Progenitor cell of endocrine pancreas (in vitro differentiated cells): ENCODE results near the gene PHF21A. TPM values are rescaled to one million over a fixed set of nuclear protein-coding genes. Genes with fewer than 3 reads are reported as not detected.
A peak's percentile ranks its signal among the peaks of the same experiment; 100 is the strongest.

ENCODE experiments used
- DNase-seq: peaks from one replicate; pipeline ENCODE4 v3.0.0; 2021; ENCODE audit warnings: low spot score; ENCODE audit not compliant: unreplicated experiment
- H3K27ac Mint-ChIP-seq: 2 replicates; pipeline ENCODE4 v1.8.0; 2021; ENCODE audit warnings: mild to moderate bottlenecking, moderate library complexity, mixed read lengths
- H3K27me3 Mint-ChIP-seq: 2 replicates; pipeline ENCODE4 v1.8.0; 2021; ENCODE audit warnings: mixed read lengths
- H3K36me3 Mint-ChIP-seq: 2 replicates; pipeline ENCODE4 v1.8.0; 2022; ENCODE audit warnings: mixed read lengths; ENCODE audit not compliant: insufficient read depth
- H3K4me1 Mint-ChIP-seq: 2 replicates; pipeline ENCODE4 v1.8.0; 2021; ENCODE audit warnings: low read depth, mixed read lengths
- H3K4me3 Mint-ChIP-seq: 2 replicates; pipeline ENCODE4 v1.8.0; 2021; ENCODE audit warnings: low read depth, mild to moderate bottlenecking, moderate library complexity, mixed read lengths
- H3K9me3 Mint-ChIP-seq: 2 replicates; pipeline ENCODE4 v1.8.0; 2021; ENCODE audit warnings: low read depth, mixed read lengths
- total RNA-seq: library from RNA; stranded (reverse); gene quantifications from 2 replicates; pipeline ENCODE4 v1.2.1, GENCODE V29; 2021
- TF ChIP-seq, protein P1 (sequence below): fragments of 200-600 bp; sonication (generic); IDR thresholded peaks from one replicate; pipeline ENCODE4 v1.5.0; 2021; ENCODE audit warnings: antibody characterized with exemption, mild to moderate bottlenecking; ENCODE audit not compliant: unreplicated experiment

The PHF21A gene
- total RNA-seq, 1 donor from 2014 or later = 70.1 TPM

DNA sequence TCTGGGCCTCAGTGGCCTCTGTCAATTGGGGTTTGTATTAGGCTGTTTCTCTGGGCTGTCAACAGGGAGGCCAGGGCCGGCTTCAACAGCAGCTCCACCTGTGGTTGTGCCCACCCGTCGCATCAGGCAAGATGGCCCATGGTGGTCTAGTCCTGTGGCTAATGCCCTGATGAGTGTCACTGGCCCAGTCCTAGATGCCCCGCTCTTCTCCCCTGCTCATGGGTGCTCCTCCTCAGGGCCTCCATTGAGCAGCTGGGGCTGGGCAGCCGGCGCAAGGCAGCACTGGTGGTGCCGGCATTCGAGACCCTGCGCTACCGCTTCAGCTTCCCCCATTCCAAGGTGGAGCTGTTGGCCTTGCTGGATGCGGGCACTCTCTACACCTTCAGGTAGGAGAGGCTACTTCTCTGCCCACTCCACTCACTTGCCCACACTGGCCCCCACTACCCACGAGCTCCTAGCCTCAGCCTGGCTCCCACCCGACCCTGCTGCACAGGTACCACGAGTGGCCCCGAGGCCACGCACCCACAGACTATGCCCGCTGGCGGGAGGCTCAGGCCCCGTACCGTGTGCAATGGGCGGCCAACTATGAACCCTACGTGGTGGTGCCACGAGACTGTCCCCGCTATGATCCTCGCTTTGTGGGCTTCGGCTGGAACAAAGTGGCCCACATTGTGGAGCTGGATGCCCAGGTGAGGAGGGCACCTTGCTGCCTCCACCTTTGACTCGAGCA is 193.4 kb downstream of the PHF21A start:
- no peaks in the 10 kb centered on the region for H3K9me3 Mint-ChIP-seq
- no peak for DNase-seq
- H3K4me3 Mint-ChIP-seq = no peak overlapping the region
- peaks cover 4% of the 10 kb centered on the region for H3K4me1 Mint-ChIP-seq
- H3K27me3 Mint-ChIP-seq = peaks cover 8% of the 10 kb centered on the region
- TF ChIP-seq, protein P1, sequence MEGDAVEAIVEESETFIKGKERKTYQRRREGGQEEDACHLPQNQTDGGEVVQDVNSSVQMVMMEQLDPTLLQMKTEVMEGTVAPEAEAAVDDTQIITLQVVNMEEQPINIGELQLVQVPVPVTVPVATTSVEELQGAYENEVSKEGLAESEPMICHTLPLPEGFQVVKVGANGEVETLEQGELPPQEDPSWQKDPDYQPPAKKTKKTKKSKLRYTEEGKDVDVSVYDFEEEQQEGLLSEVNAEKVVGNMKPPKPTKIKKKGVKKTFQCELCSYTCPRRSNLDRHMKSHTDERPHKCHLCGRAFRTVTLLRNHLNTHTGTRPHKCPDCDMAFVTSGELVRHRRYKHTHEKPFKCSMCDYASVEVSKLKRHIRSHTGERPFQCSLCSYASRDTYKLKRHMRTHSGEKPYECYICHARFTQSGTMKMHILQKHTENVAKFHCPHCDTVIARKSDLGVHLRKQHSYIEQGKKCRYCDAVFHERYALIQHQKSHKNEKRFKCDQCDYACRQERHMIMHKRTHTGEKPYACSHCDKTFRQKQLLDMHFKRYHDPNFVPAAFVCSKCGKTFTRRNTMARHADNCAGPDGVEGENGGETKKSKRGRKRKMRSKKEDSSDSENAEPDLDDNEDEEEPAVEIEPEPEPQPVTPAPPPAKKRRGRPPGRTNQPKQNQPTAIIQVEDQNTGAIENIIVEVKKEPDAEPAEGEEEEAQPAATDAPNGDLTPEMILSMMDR = no peak
- peaks cover 11% of the 10 kb centered on the region for H3K36me3 Mint-ChIP-seq
- H3K27ac Mint-ChIP-seq = peak overlapping the region; percentile 89

DNA sequence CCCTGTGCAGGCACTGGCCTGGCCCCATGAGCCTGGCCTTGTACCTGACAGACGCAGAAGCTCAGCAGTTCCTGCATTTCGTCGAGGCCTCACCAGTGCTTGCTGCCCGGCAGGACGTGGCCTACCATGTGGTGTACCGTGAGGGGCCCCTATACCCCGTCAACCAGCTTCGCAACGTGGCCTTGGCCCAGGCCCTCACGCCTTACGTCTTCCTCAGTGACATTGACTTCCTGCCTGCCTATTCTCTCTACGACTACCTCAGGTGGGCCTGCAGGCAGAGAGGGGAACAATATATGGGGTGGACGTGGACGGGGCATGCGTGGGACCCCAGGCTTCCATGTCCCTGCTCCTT is 193.9 kb downstream of the PHF21A start:
- H3K27ac Mint-ChIP-seq = peak overlapping the region; percentile 89
- no peaks in the 10 kb centered on the region for H3K9me3 Mint-ChIP-seq
- peaks cover 8% of the 10 kb centered on the region for H3K27me3 Mint-ChIP-seq
- TF ChIP-seq, protein P1 = no peak
- H3K4me1 Mint-ChIP-seq = peaks cover 4% of the 10 kb centered on the region
- H3K36me3 Mint-ChIP-seq = peaks cover 9% of the 10 kb centered on the region
- H3K4me3 Mint-ChIP-seq = no peak overlapping the region
- no peak for DNase-seq

DNA sequence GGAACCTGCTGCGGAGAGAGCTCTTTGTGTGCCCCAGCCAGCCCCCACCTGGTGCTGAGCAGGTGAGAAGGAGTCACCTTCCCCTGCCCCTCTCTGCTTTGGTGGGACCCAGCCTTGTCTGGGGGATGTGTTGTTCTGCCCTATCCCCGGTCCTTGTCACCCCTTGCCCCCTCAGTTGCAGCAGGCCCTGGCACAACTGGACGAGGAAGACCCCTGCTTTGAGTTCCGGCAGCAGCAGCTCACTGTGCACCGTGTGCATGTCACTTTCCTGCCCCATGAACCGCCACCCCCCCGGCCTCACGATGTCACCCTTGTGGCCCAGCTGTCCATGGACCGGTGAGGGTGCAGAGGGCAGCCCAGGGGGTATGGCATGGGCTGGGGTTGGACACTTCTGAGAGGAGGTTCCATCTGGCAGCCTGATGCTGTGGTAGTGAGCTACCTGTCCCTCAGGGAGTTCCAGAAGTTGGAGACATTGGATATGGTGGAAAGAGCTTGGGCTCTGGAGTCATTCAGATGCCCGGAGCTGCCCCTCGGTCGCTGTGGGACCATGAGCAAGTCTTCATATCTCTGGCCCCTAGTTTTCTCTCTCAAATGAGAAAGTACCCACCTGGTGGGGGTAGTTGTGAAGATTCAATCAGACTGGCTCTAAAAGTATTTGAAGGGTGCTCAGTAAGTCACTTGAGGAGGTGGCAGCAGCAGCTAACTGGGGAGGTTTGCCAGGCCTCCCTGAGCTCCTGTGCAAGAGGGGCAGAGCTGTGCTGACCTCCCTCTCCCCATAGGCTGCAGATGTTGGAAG is 194.5 kb downstream of the PHF21A start:
- H3K9me3 Mint-ChIP-seq = no peaks in the 10 kb centered on the region
- DNase-seq = no peak
- TF ChIP-seq, protein P1 = no peak
- peaks cover 8% of the 10 kb centered on the region for H3K36me3 Mint-ChIP-seq
- H3K4me1 Mint-ChIP-seq = peaks cover 5% of the 10 kb centered on the region
- H3K27ac Mint-ChIP-seq = peak overlapping the region; percentile 80
- no peak overlapping the region for H3K4me3 Mint-ChIP-seq
- H3K27me3 Mint-ChIP-seq = peaks cover 8% of the 10 kb centered on the region

DNA sequence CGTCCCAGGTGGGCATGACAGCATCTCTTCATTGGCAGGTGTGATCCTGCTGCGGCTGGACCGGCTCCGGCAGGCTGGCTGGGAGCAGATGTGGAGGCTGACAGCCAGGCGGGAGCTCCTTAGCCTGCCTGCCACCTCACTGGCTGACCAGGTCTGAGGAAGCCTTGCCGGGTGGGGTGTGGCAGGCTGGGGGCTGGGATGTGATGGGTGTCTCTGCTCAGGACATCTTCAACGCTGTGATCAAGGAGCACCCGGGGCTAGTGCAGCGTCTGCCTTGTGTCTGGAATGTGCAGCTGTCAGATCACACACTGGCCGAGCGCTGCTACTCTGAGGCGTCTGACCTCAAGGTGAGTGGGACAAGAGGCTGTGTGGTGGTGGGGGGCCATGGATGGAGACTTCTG is 195.3 kb downstream of the PHF21A start:
- TF ChIP-seq, protein P1 = no peak
- Mint-ChIP-seq H3K27me3 (peaks cover 8% of the 10 kb centered on the region), H3K27ac (no peak overlapping the region), H3K4me1 (peaks cover 11% of the 10 kb centered on the region), H3K9me3 (no peaks in the 10 kb centered on the region), H3K36me3 (peaks cover 4% of the 10 kb centered on the region), H3K4me3 (no peak overlapping the region)
- DNase-seq = no peak

DNA sequence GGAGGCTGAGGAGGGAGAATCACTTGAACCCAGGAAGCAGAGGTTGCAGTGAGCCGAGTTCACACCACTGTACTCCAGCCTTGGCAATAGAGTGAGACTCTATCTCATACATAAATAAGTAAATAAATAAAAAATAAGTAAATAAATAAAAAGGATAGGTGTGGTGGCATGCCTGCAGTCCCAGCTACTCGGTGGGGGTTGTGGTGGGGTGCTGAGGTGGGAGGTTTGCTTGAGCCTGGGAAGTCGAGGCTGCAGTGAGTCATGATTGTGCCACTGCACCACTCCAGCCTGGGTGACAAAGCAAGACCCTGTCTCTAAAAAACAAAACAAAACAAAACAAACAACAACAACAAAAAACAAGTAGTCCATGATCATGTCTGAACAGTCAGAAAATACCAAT is 195.7 kb downstream of the PHF21A start:
- Mint-ChIP-seq H3K27me3 (peaks cover 8% of the 10 kb centered on the region), H3K9me3 (no peaks in the 10 kb centered on the region), H3K27ac (no peak overlapping the region), H3K4me1 (peaks cover 12% of the 10 kb centered on the region), H3K4me3 (no peak overlapping the region), H3K36me3 (peaks cover 4% of the 10 kb centered on the region)
- TF ChIP-seq, protein P1 = no peak
- no peak for DNase-seq
